ENCODE results near the gene ADAMTSL1. TPM values are rescaled to one million over a fixed set of nuclear protein-coding genes. Genes with fewer than 3 reads are reported as not detected.
A peak's percentile ranks its signal among the peaks of the same experiment; 100 is the strongest.

Gene ADAMTSL1
- total RNA-seq, 1 experiment from 2014 or later, result 25.5 TPM

DNA sequence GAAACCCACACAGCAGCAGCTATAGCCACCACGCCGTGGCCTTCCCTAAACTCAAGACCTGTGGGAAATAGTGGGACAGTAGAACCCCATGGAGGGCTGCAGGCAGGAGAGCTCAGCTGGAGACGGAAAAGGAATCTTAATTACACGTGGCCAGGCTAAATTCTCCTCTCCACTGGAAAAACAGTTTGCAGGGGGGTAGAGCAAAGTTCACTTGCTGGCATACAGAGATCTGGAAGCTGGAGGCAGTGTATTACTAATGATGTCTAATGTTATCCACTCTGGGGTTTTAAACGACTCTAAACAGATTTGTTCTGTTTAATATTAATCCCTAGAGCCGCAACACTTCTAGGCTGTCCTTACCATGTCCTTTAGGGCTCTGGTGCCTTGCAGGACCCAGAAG, 302.0 kb downstream of the ADAMTSL1 start:
- DNase-seq (ENCODE audit: low spot score), result no peak

DNA sequence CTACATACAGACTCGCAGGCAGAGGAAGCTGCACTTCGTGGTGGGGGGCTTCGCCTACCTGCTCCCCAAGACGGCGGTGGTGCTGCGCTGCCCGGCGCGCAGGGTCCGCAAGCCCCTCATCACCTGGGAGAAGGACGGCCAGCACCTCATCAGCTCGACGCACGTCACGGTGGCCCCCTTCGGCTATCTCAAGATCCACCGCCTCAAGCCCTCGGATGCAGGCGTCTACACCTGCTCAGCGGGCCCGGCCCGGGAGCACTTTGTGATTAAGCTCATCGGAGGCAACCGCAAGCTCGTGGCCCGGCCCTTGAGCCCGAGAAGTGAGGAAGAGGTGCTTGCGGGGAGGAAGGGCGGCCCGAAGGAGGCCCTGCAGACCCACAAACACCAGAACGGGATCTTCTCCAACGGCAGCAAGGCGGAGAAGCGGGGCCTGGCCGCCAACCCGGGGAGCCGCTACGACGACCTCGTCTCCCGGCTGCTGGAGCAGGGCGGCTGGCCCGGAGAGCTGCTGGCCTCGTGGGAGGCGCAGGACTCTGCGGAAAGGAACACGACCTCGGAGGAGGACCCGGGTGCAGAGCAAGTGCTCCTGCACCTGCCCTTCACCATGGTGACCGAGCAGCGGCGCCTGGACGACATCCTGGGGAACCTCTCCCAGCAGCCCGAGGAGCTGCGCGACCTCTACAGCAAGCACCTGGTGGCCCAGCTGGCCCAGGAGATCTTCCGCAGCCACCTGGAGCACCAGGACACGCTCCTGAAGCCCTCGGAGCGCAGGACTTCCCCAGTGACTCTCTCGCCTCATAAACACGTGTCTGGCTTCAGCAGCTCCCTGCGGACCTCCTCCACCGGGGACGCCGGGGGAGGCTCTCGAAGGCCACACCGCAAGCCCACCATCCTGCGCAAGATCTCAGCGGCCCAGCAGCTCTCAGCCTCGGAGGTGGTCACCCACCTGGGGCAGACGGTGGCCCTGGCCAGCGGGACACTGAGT, 303.2 kb downstream of the ADAMTSL1 start:
- DNase-seq (ENCODE audit: low spot score), result no peak

DNA sequence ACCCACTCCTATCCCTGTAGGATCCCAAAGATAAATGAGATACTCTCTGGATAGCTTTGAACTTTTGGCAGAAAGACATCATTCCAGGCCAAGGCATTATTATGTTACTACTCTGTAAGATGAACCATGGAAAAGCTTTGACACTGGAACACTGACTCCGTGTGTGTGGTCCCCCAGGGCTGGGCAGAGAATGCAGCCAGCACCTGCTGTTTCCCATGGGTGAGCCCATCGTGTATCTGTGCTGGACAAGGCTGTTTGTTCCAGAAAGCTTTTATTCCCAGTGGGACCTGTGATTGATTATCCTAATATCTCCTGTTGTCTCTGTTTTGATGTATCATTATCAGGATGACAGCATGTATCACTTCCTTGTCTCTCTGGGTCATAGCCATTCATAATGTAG, 304.2 kb downstream of the ADAMTSL1 start:
- DNase-seq (ENCODE audit: low spot score), result no peak

DNA sequence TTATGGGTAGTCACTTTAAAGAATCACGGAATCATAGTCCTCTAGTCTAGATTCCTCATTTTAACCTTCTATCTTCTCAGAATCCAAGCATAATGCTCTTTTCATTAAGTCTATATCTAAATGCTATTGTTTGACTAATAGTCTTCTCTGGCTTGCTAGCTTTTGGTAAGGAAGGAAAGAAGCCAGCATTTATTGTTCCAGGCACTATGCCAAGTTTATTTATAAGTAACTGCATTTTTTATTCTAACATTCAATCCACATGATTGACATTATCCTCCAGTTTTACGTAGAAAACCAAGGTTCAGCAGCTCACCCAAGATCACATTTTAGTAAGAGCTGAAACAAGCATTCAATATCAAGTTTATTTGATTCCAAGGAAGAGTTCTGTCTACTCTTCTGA, 304.9 kb downstream of the ADAMTSL1 start:
- no peak for DNase-seq (ENCODE audit: low spot score)

DNA sequence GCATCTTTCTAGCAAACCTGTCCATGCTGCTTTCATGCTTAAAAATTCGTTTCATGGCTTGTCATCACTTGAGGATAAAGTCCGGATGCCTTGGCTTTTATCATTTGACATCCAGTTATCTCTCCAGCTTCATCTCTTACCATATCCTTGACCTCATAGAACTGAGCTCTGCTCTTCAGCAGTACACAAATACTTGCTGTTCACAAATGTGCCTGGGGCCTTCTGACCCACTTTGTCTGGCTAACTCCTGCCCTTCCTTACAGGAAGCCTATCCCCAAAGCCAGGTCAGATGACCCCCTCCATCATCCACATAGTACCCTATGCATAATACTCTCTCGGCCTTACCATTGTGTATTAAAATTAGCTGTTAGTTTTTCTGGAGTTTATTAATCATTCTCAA, 310.0 kb downstream of the ADAMTSL1 start:
- no peak for DNase-seq (ENCODE audit: low spot score)

DNA sequence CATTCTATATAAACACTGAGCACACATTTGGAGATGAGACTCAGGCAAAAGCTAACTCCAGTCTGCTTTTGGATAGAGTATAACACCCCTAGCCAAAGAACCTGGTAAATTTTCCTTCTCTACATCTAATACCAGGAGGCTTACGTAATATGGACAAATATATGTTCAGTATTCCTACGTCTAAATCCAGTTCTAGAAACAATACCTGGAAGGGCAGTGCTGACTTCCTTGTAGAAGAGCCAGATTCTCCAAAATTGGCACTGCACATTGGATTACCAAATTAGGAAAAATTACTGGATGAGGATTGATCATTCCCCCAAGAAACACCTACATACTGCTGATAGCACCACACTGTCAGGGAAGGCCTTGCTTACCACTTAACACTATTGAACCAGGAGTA, 311.7 kb downstream of the ADAMTSL1 start:
- DNase-seq (ENCODE audit: low spot score), result no peak

DNA sequence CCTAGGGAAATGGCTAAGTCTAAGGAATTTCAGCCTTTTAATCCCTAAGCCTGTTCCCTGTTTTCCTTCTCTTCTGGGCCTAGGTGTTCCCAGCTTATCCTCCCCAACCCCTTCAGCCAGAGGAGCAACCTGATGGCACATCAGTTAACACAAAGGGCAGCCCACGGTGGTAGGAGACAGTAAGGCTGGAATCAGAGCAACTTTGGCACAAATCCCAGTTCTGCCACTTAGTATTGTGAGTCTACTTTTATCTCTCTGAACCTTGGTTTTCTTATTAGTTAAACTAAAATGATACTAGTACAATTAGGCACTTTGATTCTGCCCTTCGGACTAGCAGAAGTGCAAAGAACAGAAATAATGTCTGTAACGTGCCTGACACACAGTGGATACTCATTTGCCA, 312.2 kb downstream of the ADAMTSL1 start:
- no peak for DNase-seq (ENCODE audit: low spot score)

DNA sequence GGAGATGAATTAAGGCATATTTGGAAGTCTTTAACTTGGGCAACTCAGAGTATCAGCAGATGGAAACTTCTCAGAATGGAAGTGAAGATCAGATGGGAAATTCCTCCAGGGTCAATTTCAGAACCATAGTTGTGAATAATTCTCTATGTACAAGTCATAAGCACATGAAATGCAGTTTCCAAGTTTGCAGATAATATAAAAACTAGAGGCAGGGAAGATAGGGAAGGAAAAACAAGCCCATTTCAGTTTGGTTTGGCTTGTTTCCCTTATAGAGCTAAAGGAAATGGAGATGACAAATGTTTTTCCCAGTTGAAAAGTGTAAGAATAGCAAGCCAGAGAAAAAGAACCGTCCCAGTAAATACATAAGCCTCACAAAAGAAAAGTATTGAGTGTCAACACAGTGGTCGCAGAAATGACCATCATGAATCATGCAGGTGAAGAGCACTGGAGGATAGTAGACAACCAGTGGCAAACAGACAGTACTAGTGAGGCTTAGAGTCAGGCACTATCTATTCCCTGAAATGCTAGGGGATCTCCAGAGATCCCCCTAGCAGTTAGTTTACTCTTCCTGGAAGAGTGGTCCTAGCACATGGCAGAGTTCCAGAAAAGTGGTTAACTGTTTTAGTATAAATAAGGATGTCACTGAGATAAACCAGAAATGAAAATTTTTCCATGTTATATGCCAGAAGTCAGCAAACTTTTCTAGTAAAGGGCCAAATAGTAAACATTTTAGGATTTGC, 313.1 kb downstream of the ADAMTSL1 start:
- no peak for DNase-seq (ENCODE audit: low spot score)

DNA sequence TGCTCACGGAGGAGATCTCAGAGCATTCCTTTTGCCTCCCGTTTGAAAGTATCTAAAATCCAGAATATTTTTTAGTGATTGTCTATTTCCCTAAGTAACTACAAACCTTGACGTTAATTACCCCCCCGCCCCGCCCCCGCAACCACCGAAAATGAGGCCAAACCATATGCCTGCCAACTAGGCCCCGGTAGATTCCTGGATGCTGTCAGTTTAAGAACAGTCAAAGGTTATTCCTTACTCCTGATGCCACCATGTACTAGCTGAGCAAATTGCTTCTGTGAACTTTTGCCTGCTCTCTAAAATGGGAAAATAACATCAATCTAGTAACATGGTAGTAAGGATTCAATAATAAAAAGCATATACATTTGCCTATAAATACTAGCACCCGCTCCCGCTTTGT, 314.3 kb downstream of the ADAMTSL1 start:
- DNase-seq (ENCODE audit: low spot score), result no peak

DNA sequence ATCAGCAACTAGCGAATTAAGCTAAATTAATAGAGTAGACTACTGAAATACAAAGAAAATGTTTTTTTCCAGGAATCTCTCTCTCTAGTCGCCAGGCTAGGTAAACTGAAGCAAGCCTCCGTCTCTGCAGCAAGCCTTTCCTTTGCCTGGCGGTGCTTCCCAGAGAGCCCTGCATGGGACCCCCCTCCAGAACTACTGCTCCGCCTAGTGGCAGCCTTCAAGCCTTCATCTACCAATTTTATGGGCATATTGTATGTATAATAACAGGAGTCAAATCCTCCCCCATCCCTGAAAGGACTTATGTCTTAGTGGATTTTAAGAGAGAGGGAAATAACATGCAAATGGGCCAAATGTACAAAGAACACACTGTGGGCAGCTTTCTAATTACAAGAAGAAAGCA, 317.1 kb downstream of the ADAMTSL1 start:
- DNase-seq (ENCODE audit: low spot score), result peak; percentile 28

DNA sequence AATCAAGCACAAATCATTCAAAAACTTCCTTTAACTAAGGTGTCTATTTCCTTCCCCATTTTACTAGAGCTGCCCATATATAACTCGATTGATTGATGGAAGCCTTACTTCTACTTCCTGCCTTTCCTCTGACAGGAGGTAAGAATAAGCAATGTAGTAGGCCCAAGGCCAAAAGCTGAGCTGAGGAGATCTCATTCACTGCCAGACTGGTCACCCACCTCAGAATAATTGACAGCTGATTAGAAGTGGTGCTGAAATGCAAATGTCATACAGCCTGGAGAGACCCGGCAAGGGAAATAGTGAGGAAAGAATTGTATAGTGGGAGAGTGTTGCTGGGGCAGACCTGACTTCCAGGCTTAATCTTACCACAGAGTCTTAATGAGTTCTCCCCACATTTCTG, 319.2 kb downstream of the ADAMTSL1 start:
- no peak for DNase-seq (ENCODE audit: low spot score)

DNA sequence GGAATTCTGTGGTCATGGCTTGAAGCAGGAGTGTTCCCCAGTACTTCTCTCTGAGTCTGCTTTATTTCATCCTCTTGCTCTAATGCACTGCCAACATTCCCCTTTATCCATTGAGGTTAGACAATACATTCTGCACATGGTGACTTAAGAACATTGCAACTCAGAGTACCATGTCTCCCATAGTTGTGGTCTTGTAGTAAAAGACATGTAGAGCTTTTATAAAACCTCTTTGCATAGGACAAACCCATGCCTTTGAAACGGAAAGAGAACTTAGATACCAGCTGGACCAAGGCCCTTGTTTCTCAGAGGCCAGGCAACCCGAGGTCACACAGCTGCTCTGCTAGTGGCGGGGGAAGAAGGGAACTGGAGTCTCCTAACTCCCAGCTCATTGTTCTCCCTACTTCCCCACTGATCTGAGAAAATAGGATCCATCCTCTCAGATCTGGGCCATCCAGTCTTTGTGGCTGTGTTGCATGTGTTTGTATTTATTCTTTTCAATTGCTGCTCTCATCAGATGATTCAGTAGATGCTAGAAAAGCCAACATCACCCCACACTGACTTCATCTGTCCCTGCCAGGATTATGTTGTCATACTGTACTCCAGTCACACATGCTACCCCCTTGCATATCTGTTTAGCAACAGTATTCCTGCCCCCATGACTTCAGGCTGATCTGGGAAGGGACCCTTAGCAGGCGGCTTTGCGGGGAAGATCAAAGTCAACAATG, 322.2 kb downstream of the ADAMTSL1 start:
- no peak for DNase-seq (ENCODE audit: low spot score)

DNA sequence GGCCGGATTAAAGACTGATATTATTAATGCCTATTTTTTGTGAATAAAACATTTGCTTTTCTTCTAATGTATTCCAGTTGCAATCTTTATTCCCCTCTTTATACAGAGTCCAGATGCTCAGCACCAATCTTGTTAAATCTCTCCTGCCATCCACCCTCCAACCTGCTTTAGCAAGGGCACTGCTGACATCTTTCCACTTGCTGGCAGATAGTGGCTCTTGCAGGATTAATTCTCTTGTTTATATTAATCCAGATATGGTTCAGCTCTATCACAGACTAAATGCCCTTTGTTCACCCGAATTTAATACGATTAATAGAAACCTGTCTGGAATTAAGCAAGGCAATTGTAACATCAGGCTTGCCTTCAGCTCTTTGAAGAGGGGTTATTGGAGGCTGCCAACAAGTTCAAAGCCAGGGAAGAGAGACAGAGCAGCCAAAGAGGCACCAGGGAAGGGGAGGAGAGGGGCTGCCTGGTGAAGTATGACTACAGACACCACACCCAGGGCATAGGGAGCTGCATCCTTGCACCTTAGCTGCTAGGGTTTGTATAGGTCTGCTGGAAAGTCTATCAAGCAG, 322.8 kb downstream of the ADAMTSL1 start:
- no peak for DNase-seq (ENCODE audit: low spot score)

DNA sequence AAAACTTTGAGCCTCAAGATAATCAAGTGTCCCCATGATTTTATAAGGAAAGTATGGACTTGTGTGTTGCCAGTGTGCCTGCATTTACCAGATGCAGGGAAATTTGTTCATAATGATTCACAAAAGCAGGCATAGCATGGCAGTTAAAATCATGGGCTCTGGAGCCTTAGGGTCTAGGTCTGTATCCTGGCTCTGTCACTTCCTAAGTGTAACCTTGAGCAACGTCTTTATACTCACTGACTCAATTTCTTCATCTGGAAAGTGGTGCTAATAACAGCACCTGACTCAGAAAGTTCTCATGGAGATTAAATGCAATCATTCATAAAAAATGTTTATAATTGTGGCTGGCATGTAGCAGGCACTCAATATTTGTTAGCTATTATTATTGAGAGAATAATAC, 324.2 kb downstream of the ADAMTSL1 start:
- DNase-seq (ENCODE audit: low spot score), result no peak

DNA sequence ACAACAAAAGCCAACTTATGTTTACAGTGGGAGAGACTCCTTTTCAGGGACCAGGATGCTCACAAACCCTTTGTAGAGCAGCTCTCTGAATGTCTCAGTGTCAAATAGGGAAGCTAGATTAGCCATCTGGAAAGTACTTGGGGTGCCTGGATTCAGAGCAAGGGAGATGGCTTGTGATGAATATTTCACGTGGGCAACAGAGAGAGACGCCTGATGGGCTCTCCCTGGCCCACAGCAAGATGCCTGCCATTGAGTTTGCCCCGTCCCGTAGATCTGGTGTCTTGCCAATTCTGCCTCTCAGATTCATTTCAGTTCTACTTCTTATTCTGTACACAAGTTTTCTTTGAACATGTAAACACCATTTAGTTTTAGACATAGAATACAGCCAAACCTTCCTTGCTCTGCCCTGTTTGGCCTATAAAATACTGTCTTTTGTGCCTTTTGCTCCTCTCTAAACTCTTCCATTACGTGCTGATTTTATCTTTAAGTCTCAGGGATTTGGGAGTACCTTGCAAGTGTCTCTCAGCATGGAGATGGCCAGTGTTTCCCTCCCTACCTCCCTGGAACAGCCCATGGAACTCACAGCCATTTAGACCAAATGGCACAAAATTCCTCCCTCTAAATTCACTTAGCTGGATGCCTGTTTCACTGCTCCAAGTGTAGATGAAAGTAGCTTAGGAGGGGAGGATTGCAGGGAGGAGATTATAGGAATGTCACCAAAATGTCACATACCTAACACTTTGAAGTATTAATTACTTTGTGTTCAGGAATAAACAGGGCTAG, 324.7 kb downstream of the ADAMTSL1 start:
- DNase-seq (ENCODE audit: low spot score), result no peak

DNA sequence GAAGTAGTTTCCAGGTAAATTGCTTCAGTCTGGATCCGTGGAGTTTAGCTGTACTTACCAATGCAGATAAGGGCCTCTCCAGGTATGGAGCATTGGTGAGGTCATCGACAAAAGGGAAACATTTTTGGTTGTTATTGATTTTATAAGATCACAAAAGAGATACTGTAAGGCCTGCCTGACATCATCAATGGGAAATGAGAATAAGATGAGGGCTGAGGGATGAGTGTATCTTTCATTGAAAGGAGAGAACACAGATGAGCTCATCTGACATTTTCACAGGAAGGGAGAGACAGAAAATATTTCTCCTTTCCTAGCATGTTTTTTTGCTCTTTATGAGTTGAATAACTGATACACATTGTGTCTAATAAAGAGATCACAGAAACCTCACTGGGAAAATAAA, 325.5 kb downstream of the ADAMTSL1 start:
- DNase-seq (ENCODE audit: low spot score), result no peak

DNA sequence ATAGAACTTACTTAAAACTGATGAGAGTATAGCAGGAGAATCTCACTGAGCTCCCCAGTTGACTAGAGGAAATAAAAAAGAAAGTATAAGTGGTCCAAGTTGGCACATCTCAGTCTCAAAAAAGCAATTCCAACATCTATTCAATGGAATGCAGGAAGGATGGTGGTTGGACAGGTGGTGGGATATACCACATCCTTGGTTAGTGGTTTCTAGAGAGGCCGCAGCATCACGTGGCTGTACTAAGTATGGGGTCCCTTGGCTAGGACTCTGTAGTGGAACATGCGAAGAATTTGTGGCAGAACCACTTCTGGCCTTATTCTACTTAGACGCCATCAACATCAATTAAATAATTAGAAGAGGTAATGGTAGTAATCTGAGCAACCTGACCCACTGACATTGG, 326.6 kb downstream of the ADAMTSL1 start:
- no peak for DNase-seq (ENCODE audit: low spot score)

DNA sequence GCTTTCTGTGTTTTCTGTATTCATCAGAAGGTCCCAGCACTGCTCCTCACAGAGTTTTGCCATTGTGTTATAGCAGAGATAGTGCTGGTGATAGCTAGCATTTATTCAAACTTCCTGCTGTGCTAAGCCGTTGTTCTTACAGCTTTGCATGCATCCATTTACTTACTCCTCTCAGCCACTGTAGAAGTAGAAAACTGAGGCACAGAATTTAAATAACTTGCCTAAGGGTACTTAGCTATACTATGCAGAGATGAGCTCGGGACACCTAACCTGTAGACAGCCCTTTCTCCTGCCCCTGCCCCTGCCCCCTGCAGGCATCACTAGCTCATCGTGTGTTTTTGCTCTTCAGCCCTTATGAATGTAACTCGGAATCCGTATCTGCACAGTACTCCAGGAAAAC, 331.4 kb downstream of the ADAMTSL1 start:
- no peak for DNase-seq (ENCODE audit: low spot score)

DNA sequence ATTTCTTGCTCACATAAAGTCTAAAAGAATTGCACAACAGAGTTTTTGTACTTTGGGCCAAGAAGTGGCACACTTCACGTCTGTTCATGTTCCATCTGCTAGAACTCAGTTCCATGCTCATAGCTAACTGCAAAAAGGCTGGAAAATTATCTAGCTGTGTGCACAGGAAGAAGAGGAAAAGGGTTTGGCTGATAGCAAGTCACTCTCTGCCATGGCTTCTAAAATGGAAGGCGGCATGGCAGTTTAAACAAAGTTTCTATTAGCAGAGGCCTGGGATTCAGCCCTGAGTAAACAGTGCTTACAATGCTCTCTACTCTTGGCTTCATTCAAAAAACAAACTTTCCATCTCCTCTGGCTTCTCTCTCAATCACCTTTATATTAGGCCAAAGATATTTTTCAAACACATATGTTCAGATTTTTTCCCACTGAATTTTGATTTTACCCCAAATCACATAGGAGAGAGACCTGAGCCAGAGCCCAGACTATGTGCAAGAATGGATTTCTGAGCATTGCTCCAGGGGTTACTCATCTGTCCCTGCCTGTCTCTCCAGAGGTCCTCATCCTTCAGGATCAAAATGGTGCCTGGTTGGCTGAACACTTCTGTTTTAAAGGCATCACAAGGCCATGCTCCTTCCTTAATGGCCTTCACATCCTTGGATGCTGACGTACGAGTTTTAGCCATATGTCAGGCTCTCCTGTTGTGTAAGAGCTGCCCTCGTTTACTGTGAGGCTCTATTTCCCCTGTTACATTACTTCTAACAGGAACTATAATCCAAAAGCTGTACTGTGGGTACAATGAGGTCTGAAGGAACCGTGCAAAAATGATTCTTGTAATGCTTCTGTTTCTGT, 332.5 kb downstream of the ADAMTSL1 start:
- DNase-seq (ENCODE audit: low spot score), result no peak

DNA sequence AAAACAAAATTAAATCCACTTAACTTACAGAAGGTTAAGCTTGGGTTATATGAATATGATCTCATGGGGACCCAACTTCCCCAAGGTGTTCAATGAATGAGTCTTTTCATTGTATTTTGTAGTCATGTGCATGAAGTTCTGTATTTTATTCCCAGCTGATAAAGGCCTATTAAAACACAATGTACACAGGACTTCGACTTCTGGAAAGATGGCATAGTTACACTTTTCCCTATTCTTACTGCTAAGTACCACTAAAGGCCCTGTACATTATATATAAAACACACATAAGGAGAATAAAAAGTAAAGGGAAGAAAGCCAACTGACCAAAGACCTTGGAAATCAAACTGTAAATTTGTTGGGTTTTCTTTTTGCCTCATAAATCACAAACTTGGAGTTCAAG, 336.6 kb downstream of the ADAMTSL1 start:
- DNase-seq (ENCODE audit: low spot score), result no peak

All from H4 (cell line).